ENCODE results near the gene HAUS2.

Gene HAUS2

DNA sequence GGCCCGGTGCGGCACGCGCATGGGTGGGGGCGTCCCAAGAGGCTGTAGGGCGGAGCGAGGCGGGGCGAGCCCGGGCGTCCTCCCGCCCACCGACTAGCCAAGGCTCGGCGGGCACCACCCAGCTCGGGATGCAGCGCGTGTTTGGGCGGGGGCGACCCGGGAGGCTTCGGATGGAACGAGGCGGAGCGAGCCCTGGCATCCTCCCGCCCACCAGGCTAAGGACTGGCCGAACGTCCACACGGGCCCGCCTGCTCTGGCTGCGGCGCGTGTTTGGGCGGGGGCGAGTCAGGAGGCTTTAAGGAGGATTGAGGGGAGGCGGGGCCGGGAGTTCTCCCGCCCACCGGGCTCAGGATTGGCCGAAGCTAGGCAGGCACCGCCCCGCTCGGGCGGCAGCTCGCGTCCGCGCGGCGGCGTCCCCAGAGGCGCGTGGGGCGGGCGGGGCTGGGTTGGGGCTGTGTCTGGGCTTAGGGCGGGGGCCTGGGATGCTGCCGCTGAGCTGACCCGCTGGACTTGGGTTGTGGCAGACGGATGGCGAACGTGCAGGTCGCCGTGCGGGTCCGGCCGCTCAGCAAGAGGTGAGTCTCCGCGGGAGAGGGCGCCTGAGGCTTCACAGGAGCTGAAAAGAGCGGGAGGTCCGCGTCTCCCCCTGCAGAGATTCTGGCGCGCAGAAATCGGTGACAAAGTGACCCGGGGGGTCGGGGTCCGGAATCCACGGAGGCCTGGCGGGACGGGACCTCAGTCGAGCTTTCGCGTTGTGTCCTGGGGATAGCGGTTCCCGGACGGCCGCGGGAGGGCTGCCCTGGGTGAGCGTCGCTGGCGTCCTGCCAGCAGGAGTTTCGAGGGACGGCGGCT, 26.8 kb downstream of the HAUS2 start, which contains the start of gene STARD9:
Gene STARD9, plus strand, starts transcription at position 419 of the 852 bp plus-strand sequence. Its CDS starts 110 bp downstream, at position 529.
- no peak within 1 kb of the TSS for H3K27ac ChIP-seq (ENCODE audit: poor library complexity, severe bottlenecking)
- TF ChIP-seq CTCF (IDR thresholded peaks at IDR 0.05; ENCODE audit: poor library complexity, severe bottlenecking), result no peak
- H3K4me1 ChIP-seq (ENCODE audit: insufficient read depth, poor library complexity, severe bottlenecking), result peaks cover 9% of the 10 kb centered on the region
- no peaks in the 10 kb centered on the region for H3K36me3 ChIP-seq (ENCODE audit: low read depth)
- peak; percentile 100 for DNase-seq (ENCODE audit: low spot score)
- no peaks in the 10 kb centered on the region for H3K9me3 ChIP-seq (ENCODE audit: severe bottlenecking)
- peak within 1 kb of the TSS; percentile 54 for H3K4me3 ChIP-seq (ENCODE audit: severe bottlenecking)
- no peaks in the 10 kb centered on the region for H3K27me3 ChIP-seq (ENCODE audit: insufficient read depth, poor library complexity, severe bottlenecking)
- peak; percentile 94 for ATAC-seq (ENCODE audit: low read depth)

- no peak for ATAC-seq (ENCODE audit: low read depth)
- no peak for DNase-seq (ENCODE audit: low spot score)
- no peak for TF ChIP-seq CTCF (IDR thresholded peaks at IDR 0.05; ENCODE audit: poor library complexity, severe bottlenecking)
- H3K27me3 ChIP-seq (ENCODE audit: insufficient read depth, poor library complexity, severe bottlenecking), result no peaks in the 10 kb centered on the region
- peak overlapping the region; percentile 54 for H3K4me3 ChIP-seq (ENCODE audit: severe bottlenecking)
- no peaks in the 10 kb centered on the region for H3K9me3 ChIP-seq (ENCODE audit: severe bottlenecking)
- H3K36me3 ChIP-seq (ENCODE audit: low read depth), result no peaks in the 10 kb centered on the region
- H3K27ac ChIP-seq (ENCODE audit: poor library complexity, severe bottlenecking), result no peak overlapping the region
- H3K4me1 ChIP-seq (ENCODE audit: insufficient read depth, poor library complexity, severe bottlenecking), result peaks cover 9% of the 10 kb centered on the region
These were observed 27.5 kb downstream of the HAUS2 start for GRCh38 chr15:42576040-42576594.

GRCh38 chr15:42576776-42577175, 28.1 kb downstream of the HAUS2 start:
- H3K27ac ChIP-seq (ENCODE audit: poor library complexity, severe bottlenecking), result no peak overlapping the region
- ATAC-seq (ENCODE audit: low read depth) (no peak), DNase-seq (ENCODE audit: low spot score) (no peak)
- no peak for TF ChIP-seq CTCF (IDR thresholded peaks at IDR 0.05; ENCODE audit: poor library complexity, severe bottlenecking)
- H3K36me3 ChIP-seq (ENCODE audit: low read depth), result no peaks in the 10 kb centered on the region
- H3K27me3 ChIP-seq (ENCODE audit: insufficient read depth, poor library complexity, severe bottlenecking), result no peaks in the 10 kb centered on the region
- H3K9me3 ChIP-seq (ENCODE audit: severe bottlenecking), result no peaks in the 10 kb centered on the region
- no peak overlapping the region for H3K4me3 ChIP-seq (ENCODE audit: severe bottlenecking)
- peaks cover 9% of the 10 kb centered on the region for H3K4me1 ChIP-seq (ENCODE audit: insufficient read depth, poor library complexity, severe bottlenecking)

DNA sequence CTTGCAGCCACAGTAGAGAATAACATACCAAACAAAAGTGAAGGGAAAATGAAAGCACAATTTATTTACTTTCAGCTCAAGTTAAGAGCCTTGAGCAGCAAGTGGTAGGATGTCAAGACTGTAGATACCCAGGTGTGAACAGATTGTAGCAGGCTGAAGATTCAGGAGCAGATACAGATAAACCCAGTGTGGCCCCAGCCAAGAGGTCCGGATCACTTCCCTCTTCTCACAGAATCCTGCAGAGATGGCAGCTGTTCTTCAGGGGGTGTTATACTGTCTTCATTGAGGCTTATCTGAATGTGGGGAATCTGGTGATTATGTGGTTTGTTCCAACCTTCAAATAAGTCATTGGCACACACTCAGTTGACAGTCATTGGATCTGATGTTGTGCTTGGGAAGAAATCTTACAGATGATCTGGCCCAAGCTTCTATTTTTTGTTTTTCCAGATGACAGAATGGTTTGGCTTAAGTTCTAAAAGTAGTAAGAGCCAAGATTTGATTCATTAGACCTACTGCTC, 28.9 kb downstream of the HAUS2 start:
- Histone ChIP-seq H3K9me3 (ENCODE audit: severe bottlenecking) (no peaks in the 10 kb centered on the region), H3K27me3 (ENCODE audit: insufficient read depth, poor library complexity, severe bottlenecking) (no peaks in the 10 kb centered on the region), H3K4me3 (ENCODE audit: severe bottlenecking) (no peak overlapping the region), H3K36me3 (ENCODE audit: low read depth) (no peaks in the 10 kb centered on the region), H3K4me1 (ENCODE audit: insufficient read depth, poor library complexity, severe bottlenecking) (peaks cover 9% of the 10 kb centered on the region), H3K27ac (ENCODE audit: poor library complexity, severe bottlenecking) (no peak overlapping the region)
- no peak for DNase-seq (ENCODE audit: low spot score)
- TF ChIP-seq CTCF (IDR thresholded peaks at IDR 0.05; ENCODE audit: poor library complexity, severe bottlenecking), result no peak
- ATAC-seq (ENCODE audit: low read depth), result no peak

All from RWPE2 (cell line).